ENCODE data around the gene FBLN5. TPM values are rescaled to one million over a fixed set of nuclear protein-coding genes. Genes with fewer than 3 reads are reported as not detected.

The FBLN5 gene
- total and polyA plus RNA-seq, 9 of the 15 experiments (the other 6 are each of a cell fraction or from before 2014, with no cell fraction given), result 0.11 to 0.22 TPM; not detected in 7

- TF ChIP-seq NFE2L1 (tag; IDR thresholded peaks at IDR 0.05; ENCODE audit: borderline replicate concordance, low read depth) (no peak), NEUROD1 (IDR thresholded peaks at IDR 0.05; ENCODE audit: borderline replicate concordance, low read depth, low read length, partially characterized antibody) (no peak), DPF2 (IDR thresholded peaks at IDR 0.05) (0 out of 2 replicates have a peak, but pooled peaks have one; percentile 31), TCF3 (CRISPR knock-in tag; IDR thresholded peaks at IDR 0.05) (peak; percentile 38; the same call in 1 of the 2 replicates), RBM25 (IDR thresholded peaks at IDR 0.05; ENCODE audit: low read depth, low read length, severe bottlenecking) (no peak)
- TF ChIP-seq, protein P1, sequence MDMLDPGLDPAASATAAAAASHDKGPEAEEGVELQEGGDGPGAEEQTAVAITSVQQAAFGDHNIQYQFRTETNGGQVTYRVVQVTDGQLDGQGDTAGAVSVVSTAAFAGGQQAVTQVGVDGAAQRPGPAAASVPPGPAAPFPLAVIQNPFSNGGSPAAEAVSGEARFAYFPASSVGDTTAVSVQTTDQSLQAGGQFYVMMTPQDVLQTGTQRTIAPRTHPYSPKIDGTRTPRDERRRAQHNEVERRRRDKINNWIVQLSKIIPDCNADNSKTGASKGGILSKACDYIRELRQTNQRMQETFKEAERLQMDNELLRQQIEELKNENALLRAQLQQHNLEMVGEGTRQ (CRISPR knock-in tag; IDR thresholded peaks at IDR 0.05), result no peak
- TF ChIP-seq, protein P2, sequence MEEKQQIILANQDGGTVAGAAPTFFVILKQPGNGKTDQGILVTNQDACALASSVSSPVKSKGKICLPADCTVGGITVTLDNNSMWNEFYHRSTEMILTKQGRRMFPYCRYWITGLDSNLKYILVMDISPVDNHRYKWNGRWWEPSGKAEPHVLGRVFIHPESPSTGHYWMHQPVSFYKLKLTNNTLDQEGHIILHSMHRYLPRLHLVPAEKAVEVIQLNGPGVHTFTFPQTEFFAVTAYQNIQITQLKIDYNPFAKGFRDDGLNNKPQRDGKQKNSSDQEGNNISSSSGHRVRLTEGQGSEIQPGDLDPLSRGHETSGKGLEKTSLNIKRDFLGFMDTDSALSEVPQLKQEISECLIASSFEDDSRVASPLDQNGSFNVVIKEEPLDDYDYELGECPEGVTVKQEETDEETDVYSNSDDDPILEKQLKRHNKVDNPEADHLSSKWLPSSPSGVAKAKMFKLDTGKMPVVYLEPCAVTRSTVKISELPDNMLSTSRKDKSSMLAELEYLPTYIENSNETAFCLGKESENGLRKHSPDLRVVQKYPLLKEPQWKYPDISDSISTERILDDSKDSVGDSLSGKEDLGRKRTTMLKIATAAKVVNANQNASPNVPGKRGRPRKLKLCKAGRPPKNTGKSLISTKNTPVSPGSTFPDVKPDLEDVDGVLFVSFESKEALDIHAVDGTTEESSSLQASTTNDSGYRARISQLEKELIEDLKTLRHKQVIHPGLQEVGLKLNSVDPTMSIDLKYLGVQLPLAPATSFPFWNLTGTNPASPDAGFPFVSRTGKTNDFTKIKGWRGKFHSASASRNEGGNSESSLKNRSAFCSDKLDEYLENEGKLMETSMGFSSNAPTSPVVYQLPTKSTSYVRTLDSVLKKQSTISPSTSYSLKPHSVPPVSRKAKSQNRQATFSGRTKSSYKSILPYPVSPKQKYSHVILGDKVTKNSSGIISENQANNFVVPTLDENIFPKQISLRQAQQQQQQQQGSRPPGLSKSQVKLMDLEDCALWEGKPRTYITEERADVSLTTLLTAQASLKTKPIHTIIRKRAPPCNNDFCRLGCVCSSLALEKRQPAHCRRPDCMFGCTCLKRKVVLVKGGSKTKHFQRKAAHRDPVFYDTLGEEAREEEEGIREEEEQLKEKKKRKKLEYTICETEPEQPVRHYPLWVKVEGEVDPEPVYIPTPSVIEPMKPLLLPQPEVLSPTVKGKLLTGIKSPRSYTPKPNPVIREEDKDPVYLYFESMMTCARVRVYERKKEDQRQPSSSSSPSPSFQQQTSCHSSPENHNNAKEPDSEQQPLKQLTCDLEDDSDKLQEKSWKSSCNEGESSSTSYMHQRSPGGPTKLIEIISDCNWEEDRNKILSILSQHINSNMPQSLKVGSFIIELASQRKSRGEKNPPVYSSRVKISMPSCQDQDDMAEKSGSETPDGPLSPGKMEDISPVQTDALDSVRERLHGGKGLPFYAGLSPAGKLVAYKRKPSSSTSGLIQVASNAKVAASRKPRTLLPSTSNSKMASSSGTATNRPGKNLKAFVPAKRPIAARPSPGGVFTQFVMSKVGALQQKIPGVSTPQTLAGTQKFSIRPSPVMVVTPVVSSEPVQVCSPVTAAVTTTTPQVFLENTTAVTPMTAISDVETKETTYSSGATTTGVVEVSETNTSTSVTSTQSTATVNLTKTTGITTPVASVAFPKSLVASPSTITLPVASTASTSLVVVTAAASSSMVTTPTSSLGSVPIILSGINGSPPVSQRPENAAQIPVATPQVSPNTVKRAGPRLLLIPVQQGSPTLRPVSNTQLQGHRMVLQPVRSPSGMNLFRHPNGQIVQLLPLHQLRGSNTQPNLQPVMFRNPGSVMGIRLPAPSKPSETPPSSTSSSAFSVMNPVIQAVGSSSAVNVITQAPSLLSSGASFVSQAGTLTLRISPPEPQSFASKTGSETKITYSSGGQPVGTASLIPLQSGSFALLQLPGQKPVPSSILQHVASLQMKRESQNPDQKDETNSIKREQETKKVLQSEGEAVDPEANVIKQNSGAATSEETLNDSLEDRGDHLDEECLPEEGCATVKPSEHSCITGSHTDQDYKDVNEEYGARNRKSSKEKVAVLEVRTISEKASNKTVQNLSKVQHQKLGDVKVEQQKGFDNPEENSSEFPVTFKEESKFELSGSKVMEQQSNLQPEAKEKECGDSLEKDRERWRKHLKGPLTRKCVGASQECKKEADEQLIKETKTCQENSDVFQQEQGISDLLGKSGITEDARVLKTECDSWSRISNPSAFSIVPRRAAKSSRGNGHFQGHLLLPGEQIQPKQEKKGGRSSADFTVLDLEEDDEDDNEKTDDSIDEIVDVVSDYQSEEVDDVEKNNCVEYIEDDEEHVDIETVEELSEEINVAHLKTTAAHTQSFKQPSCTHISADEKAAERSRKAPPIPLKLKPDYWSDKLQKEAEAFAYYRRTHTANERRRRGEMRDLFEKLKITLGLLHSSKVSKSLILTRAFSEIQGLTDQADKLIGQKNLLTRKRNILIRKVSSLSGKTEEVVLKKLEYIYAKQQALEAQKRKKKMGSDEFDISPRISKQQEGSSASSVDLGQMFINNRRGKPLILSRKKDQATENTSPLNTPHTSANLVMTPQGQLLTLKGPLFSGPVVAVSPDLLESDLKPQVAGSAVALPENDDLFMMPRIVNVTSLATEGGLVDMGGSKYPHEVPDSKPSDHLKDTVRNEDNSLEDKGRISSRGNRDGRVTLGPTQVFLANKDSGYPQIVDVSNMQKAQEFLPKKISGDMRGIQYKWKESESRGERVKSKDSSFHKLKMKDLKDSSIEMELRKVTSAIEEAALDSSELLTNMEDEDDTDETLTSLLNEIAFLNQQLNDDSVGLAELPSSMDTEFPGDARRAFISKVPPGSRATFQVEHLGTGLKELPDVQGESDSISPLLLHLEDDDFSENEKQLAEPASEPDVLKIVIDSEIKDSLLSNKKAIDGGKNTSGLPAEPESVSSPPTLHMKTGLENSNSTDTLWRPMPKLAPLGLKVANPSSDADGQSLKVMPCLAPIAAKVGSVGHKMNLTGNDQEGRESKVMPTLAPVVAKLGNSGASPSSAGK (IDR thresholded peaks at IDR 0.05), result no peak
Measured at GRCh38 chr14:91858536-91859275, 88.8 kb downstream of the FBLN5 start (continued).

Measured in K562 (cell line).